Left lung (tissue), 10 donors: Measurements from ENCODE around the gene LHX5. TPM values are rescaled to one million over a fixed set of nuclear protein-coding genes. Genes with fewer than 3 reads are reported as not detected.

Experiments
- ATAC-seq: fragments of 200-7000 bp; cut with Tn5 transposase; one replicate; pipeline ENCODE4 v1.9.1; 2020; ENCODE audit warnings: moderate library complexity
- DNase-seq, 4 donors: peaks; one replicate each; pipeline ENCODE4 v3.0.0-alpha.2; 2013 to 2020
- H3K27ac ChIP-seq, 2 donors: fragments of 200-600 bp; sonication (generic) in 1 of 2; one replicate each; pipeline versions ENCODE4 v1.5.0 to v1.8.0; 2020 to 2021
- H3K27me3 ChIP-seq, 2 donors: fragments of 200-600 bp; sonication (generic) in 1 of 2; one replicate each; pipeline versions ENCODE4 v1.5.0 to v1.8.0; 2020 to 2021
- H3K36me3 ChIP-seq, 2 donors: fragments of 200-600 bp; sonication (generic) in 1 of 2; one replicate each; pipeline versions ENCODE4 v1.5.0 to v1.8.0; 2020 to 2021
- H3K4me1 ChIP-seq, 2 donors: fragments of 200-600 bp; one replicate each; pipeline ENCODE4 v1.8.0; 2021
- H3K4me3 ChIP-seq, 2 donors: fragments of 200-600 bp; sonication (generic) in 1 of 2; one replicate each; pipeline versions ENCODE4 v1.5.0 to v1.8.0; 2020 to 2021; ENCODE audit warnings: mild to moderate bottlenecking in 1 of 2
- H3K9me3 ChIP-seq, 2 donors: fragments of 200-600 bp; sonication (generic) in 1 of 2; one replicate each; pipeline versions ENCODE4 v1.5.0 to v1.8.0; 2020 to 2021
- CTCF ChIP-seq, 2 donors: fragments of 200-600 bp; sonication (generic) in 1 of 2; IDR thresholded peaks; one replicate each; pipeline versions ENCODE4 v1.5.0 to v1.8.0; 2021; ENCODE audit warnings: antibody characterized with exemption in 2 of 2
- intact Hi-C, 2 donors: fragments of 100-400 bp; cut with DNase I; formaldehyde crosslinking; loops; one replicate each; pipeline versions ENCODE4 v1.11.2 to v1.14.2; 2022
- polyA plus RNA-seq, 6 donors: library from polyadenylated mRNA; unstranded; fragments of 120-200 nt; gene quantifications; one replicate each; pipeline ENCODE4 v1.2.1, GENCODE V29; 2013; ENCODE audit not compliant: insufficient read length in 6 of 6
- total RNA-seq, 2 donors: library from RNA; stranded (reverse); fragmentation: NEBNext Ultra II Directional; extraction: Animal tissue kit (Norgen Biotek cat#: 25700); gene quantifications; one replicate each; pipeline ENCODE4 v1.2.1, GENCODE V29; 2021
- donor health status: DM: no; HTN: yes; CAD: no.
- donor health status: DM: no; HTN: no; CAD: no.

LHX5 gene
- total and polyA plus RNA-seq, 8 donors, result not detected

DNA sequence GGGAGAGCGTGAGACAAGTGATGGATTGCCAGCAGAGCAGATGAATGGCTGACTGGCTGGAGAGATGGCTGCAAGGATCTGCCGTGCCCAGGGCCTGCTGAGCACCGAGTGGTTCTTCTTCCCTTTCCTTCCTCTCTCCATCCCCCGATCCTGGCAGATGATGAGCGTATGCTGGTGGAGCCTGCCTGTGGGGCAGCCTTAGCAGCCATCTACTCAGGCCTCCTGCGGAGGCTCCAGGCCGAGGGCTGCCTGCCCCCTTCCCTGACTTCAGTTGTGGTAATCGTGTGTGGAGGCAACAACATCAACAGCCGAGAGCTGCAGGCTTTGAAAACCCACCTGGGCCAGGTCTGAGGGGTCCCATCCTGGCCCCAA lies 34.0 kb downstream of the LHX5 start:
- H3K4me3 ChIP-seq, result no peak overlapping the region
- no peaks in the 10 kb centered on the region for H3K9me3 ChIP-seq
- intact Hi-C loops, result no loop called here
- ATAC-seq (no peak), DNase-seq (no peak)
- no peak overlapping the region for H3K27ac ChIP-seq
- no peak for TF ChIP-seq CTCF (IDR thresholded peaks at IDR 0.05)
- no peaks in the 10 kb centered on the region for H3K4me1 ChIP-seq
- H3K27me3 ChIP-seq, result peaks cover 0 to 35% of the 10 kb centered on the region in 2 donors
- no peaks in the 10 kb centered on the region for H3K36me3 ChIP-seq

- H3K4me3 ChIP-seq, result no peak overlapping the region
- intact Hi-C loops, result no loop called here
- DNase-seq (no peak), ATAC-seq (no peak)
- no peak for TF ChIP-seq CTCF (IDR thresholded peaks at IDR 0.05)
- peaks cover 0 to 30% of the 10 kb centered on the region in 2 donors for H3K27me3 ChIP-seq
- no peaks in the 10 kb centered on the region for H3K9me3 ChIP-seq
- H3K36me3 ChIP-seq, result no peaks in the 10 kb centered on the region
- no peak overlapping the region for H3K27ac ChIP-seq
- H3K4me1 ChIP-seq, result no peaks in the 10 kb centered on the region
Observed at GRCh38 chr12:113436993-113437728, 34.5 kb downstream of the LHX5 start.

DNA sequence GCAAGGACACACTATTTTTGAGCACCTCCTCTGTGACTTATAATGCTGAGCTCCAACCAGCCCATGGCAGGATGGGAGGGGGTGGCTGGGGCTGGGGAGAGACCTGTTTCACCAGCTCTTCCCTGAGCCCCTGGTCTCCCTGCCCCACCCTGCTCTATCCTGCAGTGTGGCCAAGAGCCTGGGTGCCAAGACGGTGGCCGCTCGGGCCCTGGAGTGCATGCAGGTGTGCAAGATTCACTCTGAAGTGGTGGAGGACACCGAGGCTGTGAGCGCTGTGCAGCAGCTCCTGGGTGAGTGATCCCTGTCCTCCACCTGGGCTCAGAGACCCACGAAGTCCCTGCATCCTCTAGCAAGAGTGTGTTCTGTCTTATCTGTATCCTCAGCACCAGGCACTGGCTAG lies 35.1 kb downstream of the LHX5 start:
- Histone ChIP-seq H3K36me3 (no peaks in the 10 kb centered on the region), H3K9me3 (no peaks in the 10 kb centered on the region), H3K4me1 (no peaks in the 10 kb centered on the region), H3K27ac (no peak overlapping the region), H3K4me3 (no peak overlapping the region), H3K27me3 (peaks cover 0 to 26% of the 10 kb centered on the region in 2 donors)
- ATAC-seq, result no peak
- no peak for DNase-seq
- no peak for TF ChIP-seq CTCF (IDR thresholded peaks at IDR 0.05)
- intact Hi-C loops, result no loop called here

DNA sequence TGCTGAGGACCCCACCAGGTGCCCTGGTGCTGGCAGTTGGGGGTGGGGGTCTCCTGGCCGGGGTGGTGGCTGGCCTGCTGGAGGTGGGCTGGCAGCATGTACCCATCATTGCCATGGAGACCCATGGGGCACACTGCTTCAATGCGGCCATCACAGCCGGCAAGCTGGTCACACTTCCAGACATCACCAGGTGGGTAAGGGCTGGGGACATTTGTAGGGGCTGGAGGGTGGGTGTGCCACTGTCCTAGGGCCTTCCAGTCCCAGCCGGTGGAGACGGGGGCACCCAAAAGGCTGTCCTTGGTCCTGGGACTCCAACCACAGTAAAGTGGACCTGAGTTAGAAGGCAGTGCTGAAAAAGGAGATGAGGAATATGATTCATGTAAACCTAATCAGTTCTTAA lies 36.3 kb downstream of the LHX5 start:
- Histone ChIP-seq H3K4me3 (no peak overlapping the region), H3K27me3 (peaks cover 0 to 16% of the 10 kb centered on the region in 2 donors), H3K27ac (no peak overlapping the region), H3K36me3 (no peaks in the 10 kb centered on the region), H3K9me3 (no peaks in the 10 kb centered on the region), H3K4me1 (no peaks in the 10 kb centered on the region)
- no peak for DNase-seq
- intact Hi-C loops, result no loop called here
- no peak for TF ChIP-seq CTCF (IDR thresholded peaks at IDR 0.05)
- ATAC-seq, result no peak

GRCh38 chr12:113432986-113433385 lies 38.7 kb downstream of the LHX5 start:
- no peaks in the 10 kb centered on the region for H3K4me1 ChIP-seq
- no peak overlapping the region for H3K4me3 ChIP-seq
- H3K36me3 ChIP-seq, result no peaks in the 10 kb centered on the region
- no peaks in the 10 kb centered on the region for H3K9me3 ChIP-seq
- intact Hi-C loops, result no loop called here
- H3K27ac ChIP-seq, result no peak overlapping the region
- DNase-seq (no peak), ATAC-seq (no peak)
- no peaks in the 10 kb centered on the region for H3K27me3 ChIP-seq
- TF ChIP-seq CTCF (IDR thresholded peaks at IDR 0.05), result no peak
